NT2/D1 (cell line): ENCODE data around the gene TNRC6C.

Experiments
- YY1 ChIP-seq: IDR thresholded peaks from 2 replicates; pipeline ENCODE4 v1.6.1; 2011; ENCODE audit not compliant: insufficient read length, insufficient read depth
- ZNF274 ChIP-seq: IDR thresholded peaks from 2 replicates; pipeline ENCODE4 v1.6.1; 2011; ENCODE audit warnings: mild to moderate bottlenecking, low read depth, low read length

GRCh38 chr17:78124081-78124835, 165.8 kb downstream of the TNRC6C start:
- TF ChIP-seq ZNF274: no peak
- TF ChIP-seq YY1: no peak
